Calu3 (cell line): ENCODE data around the gene CP. TPM values are rescaled to one million over a fixed set of nuclear protein-coding genes. Genes with fewer than 3 reads are reported as not detected.
A peak's percentile ranks its signal among the peaks of the same experiment; 100 is the strongest.

Experiments
- BruUV-seq: library from RNA; stranded (reverse); fragments of 400-500 nt; replicated peaks from 2 replicates; lab custom pipeline; 2021; lab: Mats Ljungman, UMichigan
- CTCF ChIA-PET: fragments of 300-600 bp; sonication (Branson Sonifier 250); formaldehyde crosslinking; loops from one replicate; lab custom pipeline; 2022; ENCODE audit warnings: antibody characterized with exemption; lab: Charles Lee
- DNase-seq: peaks from one replicate; pipeline ENCODE4 v3.0.0; 2022
- H3K27ac Mint-ChIP-seq: one replicate; pipeline ENCODE4 v1.8.0; 2022; ENCODE audit warnings: mixed read lengths; ENCODE audit not compliant: unreplicated experiment
- H3K27me3 Mint-ChIP-seq: one replicate; pipeline ENCODE4 v1.8.0; 2022; ENCODE audit warnings: mixed read lengths; ENCODE audit not compliant: unreplicated experiment
- H3K36me3 Mint-ChIP-seq: one replicate; pipeline ENCODE4 v1.8.0; 2022; ENCODE audit warnings: mild to moderate bottlenecking, moderate library complexity, mixed read lengths; ENCODE audit not compliant: insufficient read depth, unreplicated experiment
- H3K4me1 Mint-ChIP-seq: one replicate; pipeline ENCODE4 v1.8.0; 2022; ENCODE audit warnings: mild to moderate bottlenecking, low read depth, mixed read lengths; ENCODE audit not compliant: unreplicated experiment
- H3K4me3 Mint-ChIP-seq: one replicate; pipeline ENCODE4 v1.8.0; 2022; ENCODE audit warnings: mild to moderate bottlenecking, low read depth, moderate library complexity, mixed read lengths; ENCODE audit not compliant: unreplicated experiment
- H3K9me3 Mint-ChIP-seq: one replicate; pipeline ENCODE4 v1.8.0; 2022; ENCODE audit warnings: low read depth, mixed read lengths; ENCODE audit not compliant: unreplicated experiment
- CTCF ChIP-seq: fragments of 200-600 bp; IDR thresholded peaks from one replicate; pipeline ENCODE4 v1.8.0; 2022; ENCODE audit warnings: antibody characterized with exemption; ENCODE audit not compliant: unreplicated experiment
- intact Hi-C: fragments of 100-400 bp; cut with micrococcal nuclease; formaldehyde crosslinking; loops from one replicate; pipeline ENCODE4 v1.10.0; 2022; ENCODE audit not compliant: unreplicated experiment
- total RNA-seq: library from RNA; stranded (reverse); gene quantifications from 2 replicates; pipeline ENCODE4 v1.2.3, GENCODE V29; 2022

The CP gene
- total RNA-seq, 1 experiment from 2014 or later = 5.4 TPM

- Mint-ChIP-seq H3K36me3 (no peaks in the 10 kb centered on the region), H3K4me1 (no peaks in the 10 kb centered on the region), H3K27ac (no peak overlapping the region), H3K9me3 (peaks cover 4% of the 10 kb centered on the region), H3K4me3 (no peak overlapping the region), H3K27me3 (no peaks in the 10 kb centered on the region)
- no TSS peak for BruUV-seq
- no peak for DNase-seq
- no peak for TF ChIP-seq CTCF
- CTCF ChIA-PET = no interaction called here
- intact Hi-C loops = loop anchor here (5.0 kb wide), 1 partner anchor 49 kb away; no protein-coding TSS in a partner anchor
Observed at GRCh38 chr3:149181182-149181581, 40.4 kb downstream of the CP start.

- no peak for TF ChIP-seq CTCF
- H3K4me3 Mint-ChIP-seq = no peak overlapping the region
- no TSS peak for BruUV-seq
- no peaks in the 10 kb centered on the region for H3K4me1 Mint-ChIP-seq
- intact Hi-C loops = loop anchor here (5.0 kb wide), 1 partner anchor 48 kb away; no protein-coding TSS in a partner anchor
- DNase-seq = peak; percentile 63
- H3K36me3 Mint-ChIP-seq = peaks cover 1% of the 10 kb centered on the region
- CTCF ChIA-PET = interaction anchor here (0.6 to 1.5 kb wide), 12 partner anchors 9 to 225 kb away, joined by 3 to 8 read pairs (median 3); partner anchors contain the start of gene HPS3
- no peaks in the 10 kb centered on the region for H3K27me3 Mint-ChIP-seq
- H3K9me3 Mint-ChIP-seq = peaks cover 4% of the 10 kb centered on the region
- H3K27ac Mint-ChIP-seq = no peak overlapping the region
Observed at GRCh38 chr3:149180057-149180573, 41.5 kb downstream of the CP start.

- CTCF ChIA-PET = interaction anchor here (0.6 to 1.5 kb wide), 6 partner anchors 12 to 195 kb away, joined by 3 to 8 read pairs (median 3); no protein-coding TSS in a partner anchor
- BruUV-seq = no TSS peak
Observed at GRCh38 chr3:149179220-149179619, 42.4 kb downstream of the CP start.

GRCh38 chr3:149177122-149177521, 44.5 kb downstream of the CP start:
- peaks cover 4% of the 10 kb centered on the region for H3K9me3 Mint-ChIP-seq
- no peak for TF ChIP-seq CTCF
- H3K4me3 Mint-ChIP-seq = no peak overlapping the region
- no TSS peak for BruUV-seq
- intact Hi-C loops = no loop called here
- H3K27me3 Mint-ChIP-seq = no peaks in the 10 kb centered on the region
- no peaks in the 10 kb centered on the region for H3K4me1 Mint-ChIP-seq
- CTCF ChIA-PET = no interaction called here
- DNase-seq = no peak
- peaks cover 20% of the 10 kb centered on the region for H3K36me3 Mint-ChIP-seq
- H3K27ac Mint-ChIP-seq = no peak overlapping the region

More at GRCh38 chr3:149179220-149179619, 42.4 kb downstream of the CP start:
- H3K9me3 Mint-ChIP-seq = peaks cover 4% of the 10 kb centered on the region
- no peaks in the 10 kb centered on the region for H3K27me3 Mint-ChIP-seq
- peaks cover 4% of the 10 kb centered on the region for H3K36me3 Mint-ChIP-seq
- no peaks in the 10 kb centered on the region for H3K4me1 Mint-ChIP-seq
- intact Hi-C loops = no loop called here
- H3K27ac Mint-ChIP-seq = peak overlapping the region; percentile 19
- no peak for DNase-seq
- no peak overlapping the region for H3K4me3 Mint-ChIP-seq
- TF ChIP-seq CTCF = no peak
